ENCODE data around the gene CORO1C.

Gene CORO1C

GRCh38 chr12:108724054-108724889, 7.0 kb downstream of the CORO1C start:
- peak; percentile 60 for DNase-seq

DNA sequence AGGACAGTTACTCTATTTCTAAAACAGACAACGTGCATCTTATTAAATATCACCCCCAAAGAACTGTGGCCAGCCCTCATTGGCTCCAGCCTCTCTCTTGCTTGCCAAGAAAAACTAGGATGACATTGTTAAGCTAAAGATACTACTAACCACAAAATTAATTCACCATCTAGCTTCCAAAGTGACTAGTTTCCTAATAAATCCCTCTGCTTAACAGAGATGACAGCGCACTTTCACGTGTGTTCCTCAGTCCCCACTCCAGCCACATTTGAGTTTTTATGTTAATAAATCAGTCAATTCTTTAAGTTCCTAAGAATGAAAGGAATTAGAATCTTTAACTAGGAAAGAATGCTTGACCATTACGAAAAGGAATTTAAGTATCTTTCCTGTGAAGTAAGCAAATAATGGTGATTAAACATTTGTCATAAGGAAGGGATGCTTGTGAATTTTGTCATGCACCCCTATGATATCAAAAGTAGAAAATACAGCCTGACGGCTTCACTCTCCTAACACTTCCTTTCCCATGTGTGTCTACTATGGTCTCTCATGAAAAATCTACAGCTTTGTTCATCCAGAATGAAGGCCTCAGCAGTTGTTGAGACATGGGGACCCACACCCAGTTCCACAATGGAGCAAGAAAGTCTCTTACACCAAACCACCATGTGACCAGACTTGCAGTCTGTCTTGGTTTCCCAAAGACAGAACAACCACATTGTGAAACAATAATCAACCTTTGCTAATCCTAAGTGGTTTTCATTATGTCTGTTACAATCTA, 8.1 kb downstream of the CORO1C start:
- DNase-seq, result no peak

DNA sequence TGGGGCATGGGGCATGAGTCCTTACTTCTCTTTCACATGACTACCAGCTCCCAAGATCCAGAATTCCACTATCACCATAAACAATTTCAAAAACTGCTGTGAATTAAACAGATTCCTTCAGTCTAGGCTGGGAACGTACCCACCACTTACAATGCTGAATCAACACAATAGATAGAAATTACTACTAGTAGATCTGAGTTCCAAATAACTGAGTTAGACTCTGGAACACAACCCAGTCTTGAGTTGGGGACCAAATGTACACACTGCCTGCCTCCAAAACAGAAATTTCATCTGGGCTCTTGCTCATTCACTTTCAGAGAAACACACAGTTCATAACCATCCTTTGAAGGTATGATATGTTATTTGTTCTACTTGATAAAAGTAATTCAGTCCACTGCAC, 8.9 kb downstream of the CORO1C start:
- DNase-seq, result no peak

- no peak for DNase-seq
Observed at GRCh38 chr12:108721824-108722223, 9.5 kb downstream of the CORO1C start.

DNA sequence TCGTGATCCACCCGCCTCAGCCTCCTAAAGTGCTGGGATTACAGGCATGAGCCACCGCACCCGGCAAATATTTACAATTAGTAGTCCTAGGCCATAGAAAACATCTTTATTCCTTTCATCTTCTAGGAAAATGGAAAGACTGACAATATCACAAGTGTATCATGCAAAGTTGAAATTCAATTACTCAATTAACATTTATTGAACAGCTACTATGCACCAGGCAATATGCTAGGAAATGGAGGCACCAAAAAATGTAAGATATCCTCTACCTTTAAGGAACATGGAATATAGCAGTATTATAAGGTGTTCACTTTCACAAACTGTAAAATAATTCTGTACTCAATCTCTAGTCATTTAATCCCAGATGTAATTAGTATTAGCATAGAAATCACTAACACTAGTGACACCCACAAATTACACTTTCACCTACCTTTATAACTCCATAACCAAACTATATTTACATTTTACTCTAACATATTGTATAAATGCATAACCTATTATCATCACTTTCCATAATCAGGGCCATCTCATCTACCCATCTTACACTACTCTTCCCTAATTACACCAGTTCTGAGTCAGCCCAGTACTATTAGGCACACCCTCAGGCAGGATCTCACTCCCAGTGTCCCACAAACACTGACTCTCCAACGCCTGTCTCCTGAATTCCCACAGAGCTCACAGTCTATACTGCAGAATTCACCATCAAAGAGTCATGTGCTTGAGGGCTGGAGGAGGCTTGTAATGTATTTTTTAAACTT, 10.4 kb downstream of the CORO1C start:
- peak; percentile 57 for DNase-seq

GRCh38 chr12:108717243-108717642, 14.1 kb downstream of the CORO1C start:
- DNase-seq, result no peak

- no peak for DNase-seq
Observed at GRCh38 chr12:108714866-108715265, 16.5 kb downstream of the CORO1C start.

DNA sequence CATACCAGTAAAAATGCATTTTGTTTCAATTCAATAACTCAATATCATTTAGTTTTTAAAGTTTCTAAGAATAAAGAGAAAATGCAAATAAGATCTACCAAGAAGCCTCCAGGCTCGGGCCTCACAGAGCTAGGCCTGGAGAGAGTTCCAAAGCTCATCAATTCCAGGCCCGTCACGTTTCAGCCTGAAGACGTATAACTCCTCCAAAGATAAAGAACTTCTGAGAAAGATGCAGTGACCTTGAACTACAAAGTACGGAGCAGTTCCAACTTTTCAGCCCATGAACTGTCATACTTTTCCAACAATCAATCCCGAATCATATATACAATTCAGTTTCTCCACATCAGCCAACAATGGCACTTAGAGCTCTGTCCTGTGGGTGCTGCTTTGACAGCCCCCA, 17.8 kb downstream of the CORO1C start:
- DNase-seq, result no peak

DNA sequence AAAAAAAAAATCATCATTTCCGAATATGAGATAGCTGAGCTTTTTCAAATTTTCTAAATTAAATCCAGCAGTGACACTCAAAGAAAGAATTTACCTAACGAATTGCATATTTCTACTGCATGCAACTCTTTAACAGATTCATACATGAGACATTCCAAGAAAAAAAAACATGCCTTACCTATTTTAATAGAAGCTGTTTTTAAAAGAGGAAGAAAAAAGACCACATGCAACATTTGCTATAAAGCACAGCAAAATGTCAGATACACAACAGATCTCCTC, 18.5 kb downstream of the CORO1C start:
- no peak for DNase-seq

GRCh38 chr12:108712165-108712924, 19.0 kb downstream of the CORO1C start:
- peak; percentile 27 for DNase-seq

DNA sequence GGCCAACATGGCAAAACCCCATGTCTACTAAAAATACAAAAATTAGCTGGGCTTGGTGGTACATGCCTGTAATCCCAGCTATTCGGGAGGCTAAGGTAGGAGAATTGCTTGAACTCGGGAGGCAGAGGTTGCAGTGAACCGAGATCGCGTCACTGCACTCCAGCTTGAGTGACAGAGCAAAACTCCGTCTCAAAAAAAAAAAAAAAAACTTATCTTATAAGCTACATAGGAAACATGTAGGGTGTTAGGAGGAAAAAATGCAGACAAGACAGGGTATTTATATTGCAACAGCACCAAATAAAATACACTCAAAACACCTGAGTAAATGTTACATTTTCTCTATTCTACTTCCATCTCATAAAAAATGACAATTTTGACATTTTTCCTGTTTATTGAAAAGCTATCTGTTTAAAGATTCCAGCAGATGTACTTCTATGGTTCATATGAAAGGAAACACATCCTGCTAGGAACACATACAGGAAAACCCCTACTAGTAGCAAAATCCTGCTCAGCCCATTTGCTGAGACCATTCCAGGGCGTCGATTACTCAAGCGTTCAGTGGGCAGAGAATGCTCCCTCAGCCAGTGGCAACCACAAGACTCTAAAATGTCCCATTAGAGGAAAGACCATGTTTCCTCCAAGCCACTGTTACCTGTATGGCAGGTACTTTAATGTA, 19.7 kb downstream of the CORO1C start:
- DNase-seq, result no peak

- no peak for DNase-seq
Observed at GRCh38 chr12:108709697-108710096, 21.6 kb downstream of the CORO1C start.

DNA sequence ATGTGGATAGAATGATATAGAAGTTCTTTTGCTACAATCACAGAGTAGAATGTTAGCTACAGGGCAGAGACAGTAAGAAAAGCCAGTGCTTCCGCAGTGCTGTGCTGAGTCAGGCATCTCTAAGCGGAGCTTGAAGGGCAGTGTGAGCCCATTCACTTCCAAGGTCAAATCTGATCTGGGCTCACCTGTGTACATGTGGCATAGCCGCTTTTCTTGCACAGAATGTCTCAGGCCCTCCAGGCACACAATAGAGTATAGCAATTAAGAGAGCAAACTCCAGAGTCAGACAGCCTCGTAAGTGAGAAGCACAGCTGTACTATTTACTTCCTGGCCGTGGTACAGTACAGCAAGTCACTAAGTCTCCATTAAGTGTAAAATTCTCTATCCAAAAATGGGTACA, 26.8 kb downstream of the CORO1C start:
- DNase-seq, result peak; percentile 96

DNA sequence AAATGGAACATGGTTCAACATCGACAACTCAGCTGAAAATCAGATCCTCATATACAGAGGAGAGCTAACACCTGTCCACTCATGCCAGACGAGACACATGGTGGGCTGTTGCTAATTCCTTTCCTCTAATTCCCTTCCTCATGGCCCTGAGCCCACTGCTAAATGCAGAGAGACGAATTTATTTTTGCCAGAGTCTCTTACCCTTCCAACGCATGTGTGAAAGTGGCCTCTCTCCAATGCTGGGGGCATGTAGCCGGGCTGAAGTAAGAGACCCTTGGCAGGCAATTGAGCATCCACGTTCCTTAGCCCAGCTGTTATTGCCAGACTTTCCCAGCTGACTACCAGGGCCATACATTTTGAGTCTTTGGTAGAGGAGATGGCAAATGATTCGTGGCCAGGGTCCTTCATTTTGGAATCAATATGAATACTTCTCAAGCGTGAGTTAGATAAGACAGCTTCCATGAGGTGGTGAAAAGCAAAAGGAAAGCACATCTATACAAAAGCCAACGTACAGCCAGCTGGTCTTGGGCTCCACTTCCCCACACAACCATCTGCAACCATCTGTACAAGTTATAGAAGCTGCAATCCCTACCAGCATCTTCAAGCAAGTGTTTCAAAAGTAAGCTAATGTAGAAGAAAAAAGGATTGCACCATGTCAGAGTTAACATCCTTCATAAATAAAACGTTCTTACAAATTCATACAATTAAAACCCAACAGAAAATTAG, 28.6 kb downstream of the CORO1C start:
- peak; percentile 43 for DNase-seq

DNA sequence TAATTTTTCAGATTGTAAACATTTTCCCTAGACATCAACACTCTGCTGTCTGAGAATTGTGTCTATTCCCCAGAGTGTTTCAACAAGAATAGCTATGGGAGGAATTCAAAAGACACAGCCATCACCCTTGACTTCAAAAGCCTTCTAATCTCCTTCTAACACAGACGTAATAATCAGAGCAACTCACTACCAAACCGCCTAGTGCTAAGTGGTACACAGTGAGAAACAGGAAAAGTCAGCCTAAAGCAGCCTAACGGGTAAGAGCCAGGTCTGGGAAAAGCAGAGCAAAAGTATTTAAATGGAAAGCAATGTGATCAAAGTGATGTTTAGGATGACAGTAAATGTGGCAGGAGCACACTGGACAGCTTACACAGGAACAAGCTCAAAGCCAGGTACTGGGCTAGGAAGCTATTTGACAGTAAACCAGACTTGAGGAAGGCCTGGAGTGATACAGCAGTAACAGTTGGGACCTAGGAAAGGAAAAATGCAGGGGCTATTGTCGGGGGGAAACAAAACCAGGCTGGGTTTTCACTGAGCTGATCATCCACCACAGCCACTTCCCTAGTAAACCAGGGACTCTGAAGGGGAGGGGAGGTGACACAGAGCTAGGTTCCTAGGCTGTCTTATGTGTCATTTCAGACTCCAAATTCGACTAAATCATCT, 29.4 kb downstream of the CORO1C start:
- DNase-seq, result peak; percentile 46

DNA sequence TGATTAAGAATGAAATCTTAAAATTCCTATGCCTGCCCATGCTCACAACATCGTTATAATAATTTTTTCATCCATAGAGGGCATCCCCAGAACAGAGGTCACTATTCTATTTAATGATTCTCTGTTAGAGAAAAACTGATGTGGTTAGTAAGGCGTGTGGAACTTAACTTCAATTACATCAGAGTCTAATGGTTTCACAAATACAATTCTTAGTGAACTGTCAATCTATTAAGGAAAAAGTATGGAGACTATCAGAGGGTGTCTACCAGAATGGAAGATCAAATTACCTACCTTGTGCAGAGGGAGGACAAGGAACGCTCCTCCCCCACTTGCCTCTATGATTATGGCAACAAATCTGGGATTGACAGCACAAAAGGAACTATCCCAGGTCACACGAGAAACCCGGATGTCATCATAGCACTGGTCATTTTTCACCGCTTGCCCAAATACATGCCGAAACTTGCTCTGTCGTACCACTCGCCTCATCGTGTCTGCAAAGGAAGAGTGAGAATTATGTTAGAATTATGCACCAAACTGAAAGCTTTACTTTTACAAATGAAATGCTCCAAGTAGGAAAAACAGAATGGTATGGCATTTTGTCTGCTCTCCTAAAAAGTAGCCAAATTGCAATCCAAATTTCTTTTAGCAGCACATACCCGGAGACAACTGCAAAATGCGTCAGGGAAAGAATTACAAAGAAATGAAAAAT, 30.3 kb downstream of the CORO1C start:
- DNase-seq, result peak; percentile 75

- DNase-seq, result no peak
Observed at GRCh38 chr12:108699955-108700563, 31.3 kb downstream of the CORO1C start.

DNA sequence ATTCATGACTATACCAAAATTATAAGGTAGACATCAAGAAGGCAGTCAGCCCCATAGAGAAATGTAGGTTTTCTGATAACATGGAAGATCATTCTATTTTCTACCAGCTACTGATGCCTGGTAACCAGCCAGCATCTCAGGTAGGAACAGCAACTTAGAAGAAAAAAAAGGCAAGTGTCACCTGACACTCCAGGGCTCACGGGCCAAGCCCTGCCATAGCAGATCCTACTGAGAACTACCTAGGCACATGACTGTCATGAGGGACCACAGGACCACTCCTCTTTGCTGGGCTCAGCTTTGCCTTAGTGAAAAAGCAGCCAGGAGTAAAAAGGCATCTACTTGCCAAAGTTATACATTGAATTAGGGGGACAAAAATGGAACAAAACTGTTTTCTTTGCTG, 33.4 kb downstream of the CORO1C start:
- peak; percentile 92 for DNase-seq

DNA sequence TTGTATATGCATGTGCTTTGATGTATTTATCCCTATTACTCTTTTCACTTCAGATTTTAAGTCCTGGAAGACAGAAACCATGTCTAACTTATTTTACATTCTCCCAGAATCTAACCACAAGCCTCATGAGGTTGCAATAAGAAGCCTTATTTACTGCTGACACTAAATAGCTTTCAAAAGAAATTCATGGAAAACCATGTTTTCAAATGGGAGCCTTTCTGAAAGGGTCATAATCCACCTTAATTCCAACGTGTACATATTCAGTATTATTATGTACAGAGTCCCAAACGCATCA, 34.4 kb downstream of the CORO1C start:
- DNase-seq, result no peak
